Measurements from ENCODE around the gene ANK3. TPM values are rescaled to one million over a fixed set of nuclear protein-coding genes. Genes with fewer than 3 reads are reported as not detected.
A peak's percentile ranks its signal among the peaks of the same experiment; 100 is the strongest.
"Not testable (repeated sequence)": the region's sequence is repeated elsewhere in the genome, so short reads cannot be mapped to it uniquely, and the experiment has no call there.

The ANK3 gene
- polyA plus RNA-seq, 1 donor: 179 TPM

DNA sequence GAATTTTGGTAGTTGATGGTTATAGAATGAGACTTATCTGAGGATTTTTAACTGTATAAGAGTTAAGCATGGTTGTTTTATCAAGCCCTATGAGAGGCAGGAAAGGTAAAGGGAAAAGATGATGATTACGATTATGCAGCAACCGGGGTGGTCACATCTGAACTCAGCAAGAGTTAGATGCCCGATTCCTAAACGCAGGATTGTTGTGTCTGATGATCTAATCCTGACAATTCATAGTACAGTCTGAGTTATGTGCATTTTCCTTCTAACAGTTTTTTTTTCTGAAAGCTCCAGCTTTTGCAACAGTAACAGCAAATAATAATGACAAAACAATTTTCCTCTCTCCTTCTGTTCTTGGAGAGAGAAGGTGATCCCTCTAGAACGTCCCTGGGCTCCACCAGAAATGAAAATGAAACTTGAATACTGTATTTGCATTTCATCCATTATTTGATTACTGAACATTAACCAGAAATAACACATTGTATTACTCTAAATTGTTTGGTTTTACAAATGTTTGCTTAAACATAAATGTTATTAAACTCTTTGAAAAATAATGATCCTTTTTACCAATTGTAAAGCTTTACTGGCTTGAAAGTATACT, 306.8 kb downstream of the ANK3 start:
- DNase-seq: no peak

GRCh38 chr10:60082341-60082740, 307.3 kb downstream of the ANK3 start:
- no peak for DNase-seq

DNA sequence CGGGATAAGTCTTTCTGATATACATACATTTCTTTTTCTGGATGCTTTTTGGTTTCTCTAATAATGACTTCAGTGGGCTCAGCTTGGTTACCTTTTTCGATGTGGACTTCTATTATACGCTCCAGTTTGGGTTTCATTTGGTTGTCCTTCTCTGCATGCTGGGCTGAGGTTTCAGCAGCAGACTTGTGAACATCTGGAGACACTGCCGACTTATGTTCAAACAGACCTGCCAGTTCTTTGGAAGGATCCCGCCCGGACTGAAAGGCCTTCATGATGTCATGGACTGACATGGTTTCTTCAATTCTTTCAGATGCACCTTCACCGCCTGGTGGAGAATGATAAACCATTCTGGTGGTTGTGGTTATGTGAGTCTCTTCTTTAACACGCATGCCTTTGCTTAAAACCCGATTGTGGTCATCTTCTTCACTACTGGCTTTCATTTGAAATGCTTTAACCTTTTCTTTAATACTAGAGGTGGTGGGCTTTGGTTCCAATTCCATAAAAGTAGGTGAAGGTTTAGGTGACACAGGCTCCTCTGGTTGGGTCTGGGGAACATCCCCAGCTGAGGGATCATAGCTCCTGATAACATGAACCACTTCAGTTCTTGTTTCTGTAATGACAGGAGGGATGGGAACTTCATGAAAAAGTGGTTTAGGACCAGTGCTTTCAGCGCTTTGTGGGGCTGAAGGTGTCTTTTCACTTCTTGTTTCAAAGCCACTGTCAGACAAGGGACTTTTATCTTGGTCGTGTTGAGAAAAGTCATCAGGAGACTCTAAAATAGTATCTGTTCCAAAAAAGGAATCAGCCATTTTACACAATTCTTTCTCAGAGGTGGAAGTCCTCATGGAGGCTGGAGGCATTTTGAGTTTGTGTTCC, 315.7 kb downstream of the ANK3 start:
- DNase-seq: no peak

DNA sequence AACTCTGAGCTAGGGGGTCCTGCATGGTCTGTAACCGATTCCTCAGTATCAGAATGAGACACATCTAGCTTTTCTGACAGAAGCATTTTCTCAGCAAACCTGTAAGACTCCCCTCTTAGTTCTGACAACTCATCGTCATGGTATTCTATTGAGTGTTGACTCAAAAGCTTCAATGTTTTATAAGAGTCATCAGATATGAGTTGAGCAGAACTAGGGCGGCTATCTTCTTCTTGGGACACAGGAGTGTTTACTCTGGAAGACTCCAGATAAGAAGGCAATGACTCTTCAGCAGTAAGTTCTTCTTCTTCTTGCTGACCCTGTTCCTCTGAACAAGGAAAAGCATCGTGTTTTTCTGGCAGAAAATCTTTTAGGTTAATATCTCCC, 316.3 kb downstream of the ANK3 start:
- no peak for DNase-seq

GRCh38 chr10:60069311-60069710, 320.4 kb downstream of the ANK3 start:
- DNase-seq: no peak

- no peak for DNase-seq
Measured at GRCh38 chr10:60050366-60050765, 339.3 kb downstream of the ANK3 start.

GRCh38 chr10:60048091-60048501, 341.6 kb downstream of the ANK3 start:
- no peak for DNase-seq

DNA sequence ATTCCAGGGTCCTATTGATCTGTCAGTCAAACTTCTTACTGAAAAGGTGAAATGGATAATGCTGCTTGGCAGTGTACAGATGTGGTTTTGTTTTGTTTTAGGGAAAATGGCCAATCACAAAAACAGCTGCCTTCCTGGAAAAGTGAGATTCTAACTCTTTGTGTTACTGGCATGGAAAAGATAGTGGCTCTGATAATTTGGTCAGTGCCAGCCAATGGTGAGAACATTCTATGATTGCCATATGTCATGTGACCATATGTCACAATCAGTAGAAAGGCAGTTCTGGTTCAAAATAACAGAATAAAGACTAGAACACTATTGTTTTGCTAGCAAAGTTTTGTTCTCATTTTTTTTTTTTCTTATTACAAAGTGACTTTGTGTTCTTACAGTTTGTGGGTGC, 344.1 kb downstream of the ANK3 start:
- DNase-seq: no peak

- no peak for DNase-seq
Measured at GRCh38 chr10:60044971-60045370, 344.7 kb downstream of the ANK3 start.

GRCh38 chr10:60044242-60044641, 345.4 kb downstream of the ANK3 start:
- DNase-seq: no peak

DNA sequence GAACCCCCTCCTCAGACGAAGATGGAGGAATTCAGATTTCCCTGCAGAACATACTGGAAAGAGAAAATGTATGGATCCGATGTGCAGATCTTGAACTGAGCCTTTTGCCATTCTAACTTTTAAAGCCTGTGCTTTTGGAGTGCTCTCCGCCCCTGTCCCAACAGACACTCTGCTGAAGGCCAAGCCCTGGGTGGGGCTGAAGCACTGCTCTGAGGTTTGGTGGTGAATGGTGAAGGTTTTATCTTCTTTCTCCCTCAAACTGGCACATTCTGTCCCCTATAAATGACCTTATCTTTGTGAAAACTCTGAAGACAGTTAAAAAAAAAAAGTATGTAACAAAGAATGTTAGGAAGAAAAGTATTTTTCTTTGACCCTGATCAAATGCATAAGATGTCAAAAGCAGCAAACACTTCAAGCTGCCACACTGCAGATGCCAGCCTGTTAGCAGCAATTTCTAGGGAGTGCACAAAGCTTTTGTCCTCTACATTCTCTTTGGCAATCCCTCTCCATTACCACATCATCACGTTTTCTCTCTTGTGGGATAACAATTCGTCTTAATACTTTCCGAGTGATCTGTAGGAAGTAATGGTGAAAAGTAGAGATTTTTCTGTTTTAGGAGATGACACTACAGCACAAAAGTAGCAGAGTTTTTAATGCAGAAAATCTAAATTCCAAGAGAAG, 346.0 kb downstream of the ANK3 start:
- no peak for DNase-seq

DNA sequence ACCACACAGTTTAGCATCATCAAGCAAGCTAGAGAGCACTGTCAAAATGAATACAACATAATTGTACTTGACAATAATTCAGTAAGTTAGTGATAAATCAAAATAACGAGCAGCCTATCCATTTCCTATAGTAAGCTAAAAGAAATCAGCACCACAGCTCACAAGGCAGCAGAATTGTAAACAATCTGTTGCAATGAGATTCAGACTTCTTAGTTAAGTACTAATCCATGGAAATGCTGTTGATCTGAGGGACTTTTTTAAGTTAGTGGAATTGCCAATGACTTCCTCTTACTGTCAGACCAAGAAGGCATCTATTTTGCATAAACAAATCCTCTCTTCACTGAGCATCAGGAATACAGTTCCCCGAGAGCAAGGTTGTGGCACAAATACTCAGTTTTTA, 346.8 kb downstream of the ANK3 start:
- DNase-seq: no peak

GRCh38 chr10:60042262-60042661, 347.4 kb downstream of the ANK3 start:
- no peak for DNase-seq

DNA sequence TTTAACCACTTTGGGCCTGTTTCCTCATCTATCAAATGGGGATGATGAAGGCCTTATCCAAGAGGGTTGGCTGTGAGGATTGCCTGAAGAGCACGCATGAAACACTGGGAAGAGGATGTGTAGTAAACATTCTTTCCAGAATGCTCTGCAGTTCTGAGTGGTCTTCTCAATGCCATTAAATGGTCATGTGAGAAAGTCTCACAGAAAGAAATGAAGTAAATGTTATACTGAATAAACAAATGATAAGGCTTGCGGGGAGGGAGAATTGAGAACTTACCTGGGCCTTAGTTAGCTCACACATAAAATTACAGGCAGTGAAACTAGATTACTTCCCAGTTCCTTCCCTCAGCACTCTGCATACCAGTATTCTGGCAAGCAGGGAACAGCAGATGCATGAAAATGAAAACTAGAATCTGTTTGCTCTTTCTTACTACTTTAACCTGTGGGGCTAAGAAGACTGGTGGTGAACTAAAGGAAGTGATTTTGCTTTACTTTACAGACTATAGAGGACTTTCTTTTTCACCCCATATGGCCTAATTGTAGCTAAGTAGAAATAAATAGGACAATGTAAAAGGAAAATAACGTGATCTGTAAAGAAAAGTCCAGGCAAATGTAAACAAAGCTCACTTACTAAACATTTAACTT, 348.1 kb downstream of the ANK3 start:
- no peak for DNase-seq

- no peak for DNase-seq
Measured at GRCh38 chr10:60040014-60040662, 349.5 kb downstream of the ANK3 start.

- no peak for DNase-seq
Measured at GRCh38 chr10:60035984-60036383, 353.7 kb downstream of the ANK3 start.

DNA sequence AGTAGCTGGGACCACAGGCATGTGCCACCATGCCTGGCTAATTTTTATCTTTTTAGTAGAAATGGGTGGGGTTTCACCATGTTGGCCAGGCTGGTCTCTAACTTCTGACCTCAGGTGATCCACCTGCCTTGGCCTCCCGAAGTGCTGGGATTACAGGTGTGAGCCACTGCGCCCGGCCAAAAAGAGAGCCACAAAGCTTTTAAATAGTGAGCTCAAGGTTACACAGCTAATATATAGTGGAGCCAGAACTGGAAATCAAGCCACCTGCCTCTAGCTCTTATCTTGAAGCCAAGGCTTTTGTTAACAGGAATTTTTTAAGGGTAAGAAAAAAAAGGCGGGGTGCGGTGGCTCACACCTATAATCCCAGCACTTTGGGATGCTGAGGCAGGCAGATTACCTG, 354.3 kb downstream of the ANK3 start:
- DNase-seq: not testable (repeated sequence)

- DNase-seq: peak; percentile 25
Measured at GRCh38 chr10:60032723-60033122, 357.0 kb downstream of the ANK3 start.

DNA sequence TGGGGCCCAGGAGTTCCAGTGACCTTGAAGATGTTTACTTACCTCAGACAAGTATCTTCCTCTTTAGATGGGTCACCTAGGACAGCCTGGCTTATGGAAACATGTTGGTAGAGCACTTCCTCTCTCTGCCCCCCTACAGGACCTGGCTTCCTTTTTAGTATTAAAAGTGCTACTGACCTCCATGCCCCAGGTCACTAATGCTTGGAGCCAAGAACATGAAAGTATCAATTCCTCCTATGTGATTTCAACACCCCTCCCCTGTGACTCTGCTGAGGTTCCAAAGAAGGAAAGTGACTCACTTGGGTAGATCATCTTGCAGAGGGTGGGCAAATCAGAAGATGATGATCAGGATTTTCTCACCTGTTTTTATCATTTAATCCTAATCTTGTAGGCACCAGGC, 358.0 kb downstream of the ANK3 start:
- no peak for DNase-seq

- no peak for DNase-seq
Measured at GRCh38 chr10:60031183-60031582, 358.5 kb downstream of the ANK3 start.

GRCh38 chr10:60029475-60029874, 360.2 kb downstream of the ANK3 start:
- no peak for DNase-seq

DNA sequence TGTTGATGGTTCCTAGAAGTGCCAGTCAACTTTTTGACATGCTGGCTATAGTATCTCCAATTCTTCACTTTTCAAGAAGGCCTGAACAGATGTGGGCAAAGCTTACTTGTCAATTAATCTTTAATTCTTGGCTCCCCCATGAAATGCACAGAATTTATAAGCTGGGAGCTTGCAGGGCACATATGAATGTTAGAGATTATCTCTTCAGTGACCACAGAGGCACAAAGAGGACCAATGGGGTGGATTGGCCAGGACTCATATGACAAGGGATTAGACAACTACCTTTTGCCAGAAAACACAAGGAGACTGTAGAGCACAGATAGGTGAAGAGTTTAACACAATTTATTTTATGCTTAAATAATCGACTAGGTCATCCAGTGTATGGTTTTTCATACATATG, 361.6 kb downstream of the ANK3 start:
- DNase-seq: no peak

GRCh38 chr10:60025279-60025678, 364.4 kb downstream of the ANK3 start:
- DNase-seq: no peak

Data from hindlimb muscle (tissue), 1 donor.